HepG2 (cell line): ENCODE results near the gene EIF1. TPM values are rescaled to one million over a fixed set of nuclear protein-coding genes. Genes with fewer than 3 reads are reported as not detected.

Experiments used
- ARID2 ChIP-seq: sonication (generic); formaldehyde crosslinking; IDR thresholded peaks from 2 replicates; pipeline ENCODE4 v1.8.1; 2022; ENCODE audit warnings: mild to moderate bottlenecking, missing genetic modification reagents, borderline replicate concordance
- DNMT3B ChIP-seq: conservative IDR thresholded peaks from 2 replicates; pipeline ENCODE4 v1.6.1; 2016; ENCODE audit warnings: missing biosample characterization, control low read depth
- FOSL2 ChIP-seq: sonication (generic); formaldehyde crosslinking; IDR thresholded peaks from 2 replicates; pipeline ENCODE4 v1.4.0; 2020; ENCODE audit warnings: missing genetic modification reagents
- HNRNPLL ChIP-seq: fragments of 200-400 bp; formaldehyde crosslinking; IDR thresholded peaks from 2 replicates; pipeline ENCODE4 v1.6.1; 2017; ENCODE audit warnings: mild to moderate bottlenecking, low read depth, low read length; ENCODE audit not compliant: poor library complexity, severe bottlenecking
- IRF9 ChIP-seq: sonication (generic); formaldehyde crosslinking; IDR thresholded peaks from 2 replicates; pipeline ENCODE4 v1.8.0; 2022; ENCODE audit warnings: missing genetic modification reagents, mild to moderate bottlenecking, borderline replicate concordance
- LCORL ChIP-seq, 2 experiments: fragments of 450-650 bp in 1 of 2; sonication (generic) in 1 of 2; formaldehyde crosslinking in 1 of 2; IDR thresholded peaks; 2 replicates each; pipeline versions ENCODE4 v1.5.0 to v1.6.1; 2017 to 2020; ENCODE audit warnings: antibody characterized with exemption in 1 of 2, missing genetic modification reagents in 1 of 2
- MYNN ChIP-seq: sonication (generic); formaldehyde crosslinking; IDR thresholded peaks from 2 replicates; pipeline ENCODE4 v1.4.0; 2020; ENCODE audit warnings: mild to moderate bottlenecking, low read depth, missing genetic modification reagents
- NRL ChIP-seq: sonication (generic); formaldehyde crosslinking; IDR thresholded peaks from 2 replicates; pipeline ENCODE4 v1.5.0; 2020; ENCODE audit warnings: missing genetic modification reagents, mild to moderate bottlenecking, moderate library complexity, borderline replicate concordance
- RNF2 ChIP-seq: fragments of 450-650 bp; conservative IDR thresholded peaks from 2 replicates; pipeline ENCODE4 v1.6.1; 2016; ENCODE audit warnings: low read depth
- SALL1 ChIP-seq: sonication (generic); formaldehyde crosslinking; IDR thresholded peaks from 2 replicates; pipeline ENCODE4 v1.8.0; 2022; ENCODE audit warnings: mild to moderate bottlenecking, missing genetic modification reagents
- STAT6 ChIP-seq: sonication (generic); formaldehyde crosslinking; IDR thresholded peaks from 2 replicates; pipeline ENCODE4 v1.4.0; 2020; ENCODE audit warnings: missing genetic modification reagents, mild to moderate bottlenecking, borderline replicate concordance
- ZFX ChIP-seq: sonication (generic); formaldehyde crosslinking; IDR thresholded peaks from 2 replicates; pipeline ENCODE4 v1.4.0; 2020; ENCODE audit warnings: mild to moderate bottlenecking, low read depth, missing genetic modification reagents, moderate library complexity
- ZKSCAN5 ChIP-seq: sonication (generic); formaldehyde crosslinking; IDR thresholded peaks from 2 replicates; pipeline ENCODE4 v1.5.1; 2020; ENCODE audit warnings: mild to moderate bottlenecking, missing genetic modification reagents
- ZNF225 ChIP-seq: sonication (generic); formaldehyde crosslinking; IDR thresholded peaks from 2 replicates; pipeline ENCODE4 v1.4.0; 2020; ENCODE audit warnings: mild to moderate bottlenecking, missing genetic modification reagents
- ZNF263 ChIP-seq: sonication (generic); formaldehyde crosslinking; IDR thresholded peaks from 2 replicates; pipeline ENCODE4 v1.4.0; 2020; ENCODE audit warnings: missing genetic modification reagents
- ZNF337 ChIP-seq: sonication (generic); formaldehyde crosslinking; IDR thresholded peaks from 2 replicates; pipeline ENCODE4 v1.5.1; 2020; ENCODE audit warnings: missing genetic modification reagents, low read depth, mild to moderate bottlenecking, borderline replicate concordance
- ZNF83 ChIP-seq: sonication (generic); formaldehyde crosslinking; IDR thresholded peaks from 2 replicates; pipeline ENCODE4 v1.4.0; 2020; ENCODE audit warnings: missing genetic modification reagents, mild to moderate bottlenecking, borderline replicate concordance
- polyA plus RNA-seq, 8 experiments: library from polyadenylated mRNA; depleted of rRNA in 3 of 8; stranded (reverse) in 7 of 8; unstranded in 1 of 8; fragments of >200 nt; fragmentation: Illumina TruSeq in 4 of 8; extraction: Trizol in 4 of 8; gene quantifications; 2 replicates each; pipeline versions ENCODE4 v1.2.1 to v1.2.3, GENCODE V29; 2011 to 2016; ENCODE audit warnings: low read depth in 4 of 8, missing spikeins in 1 of 8, mixed read lengths in 1 of 8; ENCODE audit not compliant: insufficient read depth in 1 of 8
- total RNA-seq, 5 experiments: library from RNA; depleted of rRNA; stranded (reverse); fragments of >200 nt; fragmentation: Illumina TruSeq; extraction: Trizol; gene quantifications; 2 replicates each; pipeline ENCODE4 v1.2.3, GENCODE V29; 2016; ENCODE audit warnings: low read depth in 1 of 5
- TF ChIP-seq, protein P1 (sequence below), 2 experiments: sonication (generic) in 1 of 2; formaldehyde crosslinking in 1 of 2; IDR thresholded peaks; 2 replicates each; pipeline versions ENCODE4 v1.4.0 to v1.6.1; 2018 to 2020; ENCODE audit warnings: missing genetic modification reagents in 2 of 2, borderline replicate concordance in 1 of 2, low read depth in 1 of 2, mild to moderate bottlenecking in 1 of 2, missing biosample characterization in 1 of 2
- TF ChIP-seq, protein P2 (sequence below): sonication (generic); formaldehyde crosslinking; IDR thresholded peaks from 2 replicates; pipeline ENCODE4 v1.4.0; 2020; ENCODE audit warnings: missing genetic modification reagents, borderline replicate concordance

EIF1 gene
- total and polyA plus RNA-seq, 2 of the 13 experiments (the other 11 are each of a cell fraction or from before 2014, with no cell fraction given) = 147 to 517 TPM

DNA sequence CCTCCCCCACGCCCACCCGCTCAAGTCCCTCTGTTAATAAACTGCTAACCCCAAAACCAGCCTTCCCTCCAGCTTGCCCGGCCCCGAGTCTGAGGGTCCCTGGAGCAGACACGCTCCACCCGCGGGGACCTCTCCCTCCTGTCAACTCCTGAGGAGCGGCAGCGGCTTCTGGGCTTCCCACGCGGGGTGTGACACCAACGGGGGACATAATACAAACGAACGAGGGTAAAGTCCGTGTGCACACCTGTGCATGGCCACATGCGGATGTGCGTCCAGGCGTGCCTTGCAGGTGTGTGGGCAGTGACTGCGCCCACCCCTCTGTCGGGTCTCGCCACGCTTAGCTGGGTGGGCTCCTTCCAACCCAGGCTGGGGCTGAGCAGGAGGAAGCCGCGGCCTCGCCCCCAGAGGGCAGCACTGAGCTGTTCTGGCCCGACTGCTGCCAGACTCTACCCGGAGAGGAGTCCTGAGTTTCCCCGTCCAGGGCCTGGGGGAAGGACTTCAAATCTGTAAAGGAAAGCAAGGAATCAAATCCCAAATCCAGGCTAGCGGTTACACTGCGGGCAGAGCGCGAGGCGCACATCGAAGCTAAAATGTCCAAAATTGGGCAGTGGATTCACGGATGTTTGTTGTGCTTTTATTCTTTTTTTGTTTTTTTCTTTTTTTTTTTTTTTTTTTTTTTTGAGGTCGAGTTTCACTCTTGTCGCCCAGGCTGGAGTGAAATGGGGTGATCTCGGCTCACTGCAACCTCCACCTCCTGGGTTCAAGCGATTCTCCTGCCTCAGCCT is 40.1 kb upstream of the EIF1 start (continued):
- TF ChIP-seq, protein P1, sequence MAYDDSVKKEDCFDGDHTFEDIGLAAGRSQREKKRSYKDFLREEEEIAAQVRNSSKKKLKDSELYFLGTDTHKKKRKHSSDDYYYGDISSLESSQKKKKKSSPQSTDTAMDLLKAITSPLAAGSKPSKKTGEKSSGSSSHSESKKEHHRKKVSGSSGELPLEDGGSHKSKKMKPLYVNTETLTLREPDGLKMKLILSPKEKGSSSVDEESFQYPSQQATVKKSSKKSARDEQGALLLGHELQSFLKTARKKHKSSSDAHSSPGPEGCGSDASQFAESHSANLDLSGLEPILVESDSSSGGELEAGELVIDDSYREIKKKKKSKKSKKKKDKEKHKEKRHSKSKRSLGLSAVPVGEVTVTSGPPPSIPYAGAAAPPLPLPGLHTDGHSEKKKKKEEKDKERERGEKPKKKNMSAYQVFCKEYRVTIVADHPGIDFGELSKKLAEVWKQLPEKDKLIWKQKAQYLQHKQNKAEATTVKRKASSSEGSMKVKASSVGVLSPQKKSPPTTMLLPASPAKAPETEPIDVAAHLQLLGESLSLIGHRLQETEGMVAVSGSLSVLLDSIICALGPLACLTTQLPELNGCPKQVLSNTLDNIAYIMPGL (CRISPR knock-in tag; IDR thresholded peaks at IDR 0.05; ENCODE audit: borderline replicate concordance in 1 of 2, low read depth in 1 of 2) = peak; percentile 78 to 86; a peak in 3 of 4 replicates
- TF ChIP-seq ARID2 (CRISPR knock-in tag) (0 out of 2 replicates have a peak, but pooled peaks have one; percentile 57), SALL1 (CRISPR knock-in tag) (peak; percentile 75), MYNN (CRISPR knock-in tag) (no peak), ZNF337 (CRISPR knock-in tag) (0 out of 2 replicates have a peak, but pooled peaks have one; percentile 13), ZNF263 (CRISPR knock-in tag) (peak; percentile 61), ZKSCAN5 (no peak), ZFX (CRISPR knock-in tag) (peak; percentile 66), RNF2 (peak; percentile 81), NRL (CRISPR knock-in tag) (0 out of 2 replicates have a peak, but pooled peaks have one; percentile 15), DNMT3B (CRISPR knock-in tag) (no peak), STAT6 (CRISPR knock-in tag) (peak; percentile 27; the same call in 1 of the 2 replicates), ZNF225 (0 out of 2 replicates have a peak, but pooled peaks have one; percentile 32), HNRNPLL (peak; percentile 11), FOSL2 (peak; percentile 37), IRF9 (CRISPR knock-in tag) (no peak), ZNF83 (CRISPR knock-in tag) (peak; percentile 69; the same call in 1 of the 2 replicates), LCORL (IDR thresholded peaks at IDR 0.05) (no peak), LCORL (CRISPR knock-in tag; IDR thresholded peaks at IDR 0.05) (peak; percentile 80; the same call in 1 of the 2 replicates)
- TF ChIP-seq, protein P2, sequence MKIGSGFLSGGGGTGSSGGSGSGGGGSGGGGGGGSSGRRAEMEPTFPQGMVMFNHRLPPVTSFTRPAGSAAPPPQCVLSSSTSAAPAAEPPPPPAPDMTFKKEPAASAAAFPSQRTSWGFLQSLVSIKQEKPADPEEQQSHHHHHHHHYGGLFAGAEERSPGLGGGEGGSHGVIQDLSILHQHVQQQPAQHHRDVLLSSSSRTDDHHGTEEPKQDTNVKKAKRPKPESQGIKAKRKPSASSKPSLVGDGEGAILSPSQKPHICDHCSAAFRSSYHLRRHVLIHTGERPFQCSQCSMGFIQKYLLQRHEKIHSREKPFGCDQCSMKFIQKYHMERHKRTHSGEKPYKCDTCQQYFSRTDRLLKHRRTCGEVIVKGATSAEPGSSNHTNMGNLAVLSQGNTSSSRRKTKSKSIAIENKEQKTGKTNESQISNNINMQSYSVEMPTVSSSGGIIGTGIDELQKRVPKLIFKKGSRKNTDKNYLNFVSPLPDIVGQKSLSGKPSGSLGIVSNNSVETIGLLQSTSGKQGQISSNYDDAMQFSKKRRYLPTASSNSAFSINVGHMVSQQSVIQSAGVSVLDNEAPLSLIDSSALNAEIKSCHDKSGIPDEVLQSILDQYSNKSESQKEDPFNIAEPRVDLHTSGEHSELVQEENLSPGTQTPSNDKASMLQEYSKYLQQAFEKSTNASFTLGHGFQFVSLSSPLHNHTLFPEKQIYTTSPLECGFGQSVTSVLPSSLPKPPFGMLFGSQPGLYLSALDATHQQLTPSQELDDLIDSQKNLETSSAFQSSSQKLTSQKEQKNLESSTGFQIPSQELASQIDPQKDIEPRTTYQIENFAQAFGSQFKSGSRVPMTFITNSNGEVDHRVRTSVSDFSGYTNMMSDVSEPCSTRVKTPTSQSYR = peak; percentile 14; the same call in 1 of the 2 replicates
